NCI-H2171 treated with DMSO at 0.1 percent for 48 hours (cell line): ENCODE results near the gene CYP1B1.

Experiments used
- DNase-seq: peaks from one replicate; lab custom pipeline; 2025; lab: John Stamatoyannopoulos, UW

CYP1B1 gene

DNA sequence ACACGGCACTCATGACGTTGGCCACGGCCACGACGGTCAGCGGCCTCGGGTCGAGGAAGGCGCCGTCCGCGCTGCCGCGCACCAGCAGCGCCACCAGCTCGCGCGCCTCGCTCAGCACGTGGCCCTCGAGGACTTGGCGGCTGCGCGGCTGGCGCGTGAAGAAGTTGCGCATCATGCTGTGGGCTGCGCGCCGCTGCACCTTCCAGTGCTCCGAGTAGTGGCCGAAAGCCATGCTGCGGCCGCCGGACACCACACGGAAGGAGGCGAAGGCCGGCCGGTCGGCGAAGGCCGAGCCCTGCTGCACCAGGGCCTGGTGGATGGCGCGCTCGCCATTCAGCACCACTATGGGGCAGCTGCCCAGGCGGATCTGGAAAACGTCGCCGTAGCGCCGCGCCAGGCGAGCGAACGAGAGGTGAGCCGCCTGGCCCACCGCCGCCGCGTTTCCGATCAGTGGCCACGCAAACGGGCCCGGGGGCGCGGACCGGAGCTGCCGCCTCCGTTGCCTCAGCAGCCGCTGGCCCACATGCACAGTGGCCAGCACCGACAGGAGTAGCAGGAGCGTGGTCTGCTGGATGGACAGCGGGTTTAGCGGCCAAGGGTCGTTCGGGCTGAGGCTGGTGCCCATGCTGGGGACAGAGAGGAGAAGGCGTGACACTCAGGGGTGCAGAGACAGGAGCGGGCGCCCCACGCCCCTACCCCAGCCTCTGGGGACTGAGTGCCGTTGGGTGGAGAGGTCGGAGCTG is 1.0 kb downstream of the CYP1B1 start:
- no peak for DNase-seq

DNA sequence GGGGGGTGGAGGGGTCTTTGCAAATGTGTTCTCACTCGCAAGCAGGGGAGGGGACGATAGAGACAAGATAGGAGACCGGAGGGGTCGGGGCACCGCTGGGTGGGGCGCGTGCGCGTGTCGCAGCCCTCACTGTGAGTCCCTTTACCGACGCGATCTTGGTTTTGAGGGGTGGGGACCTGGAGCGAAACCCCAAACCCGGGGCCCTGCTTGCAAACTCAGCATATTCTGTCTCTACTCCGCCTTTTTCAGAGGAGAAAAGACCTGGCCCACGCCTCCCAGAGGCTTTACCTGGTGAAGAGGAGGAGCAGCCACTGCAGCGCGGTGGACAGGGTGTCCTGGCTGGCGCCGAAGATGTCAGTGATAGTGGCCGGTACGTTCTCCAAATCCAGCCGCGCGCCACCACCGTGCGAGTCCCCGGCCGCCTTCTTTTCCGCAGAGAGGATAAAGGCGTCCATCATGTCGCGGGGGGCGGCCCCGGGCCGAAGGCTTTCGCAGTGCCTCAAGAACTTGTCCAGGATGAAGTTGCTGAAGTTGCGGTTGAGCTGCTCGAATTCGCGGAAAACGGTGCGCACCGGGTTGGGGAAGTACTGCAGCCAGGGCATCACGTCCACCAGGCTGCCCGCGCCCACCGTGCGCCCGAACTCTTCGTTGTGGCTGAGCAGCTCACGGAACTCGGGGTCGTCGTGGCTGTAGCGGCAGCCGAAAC is 1.7 kb downstream of the CYP1B1 start:
- DNase-seq: no peak

DNA sequence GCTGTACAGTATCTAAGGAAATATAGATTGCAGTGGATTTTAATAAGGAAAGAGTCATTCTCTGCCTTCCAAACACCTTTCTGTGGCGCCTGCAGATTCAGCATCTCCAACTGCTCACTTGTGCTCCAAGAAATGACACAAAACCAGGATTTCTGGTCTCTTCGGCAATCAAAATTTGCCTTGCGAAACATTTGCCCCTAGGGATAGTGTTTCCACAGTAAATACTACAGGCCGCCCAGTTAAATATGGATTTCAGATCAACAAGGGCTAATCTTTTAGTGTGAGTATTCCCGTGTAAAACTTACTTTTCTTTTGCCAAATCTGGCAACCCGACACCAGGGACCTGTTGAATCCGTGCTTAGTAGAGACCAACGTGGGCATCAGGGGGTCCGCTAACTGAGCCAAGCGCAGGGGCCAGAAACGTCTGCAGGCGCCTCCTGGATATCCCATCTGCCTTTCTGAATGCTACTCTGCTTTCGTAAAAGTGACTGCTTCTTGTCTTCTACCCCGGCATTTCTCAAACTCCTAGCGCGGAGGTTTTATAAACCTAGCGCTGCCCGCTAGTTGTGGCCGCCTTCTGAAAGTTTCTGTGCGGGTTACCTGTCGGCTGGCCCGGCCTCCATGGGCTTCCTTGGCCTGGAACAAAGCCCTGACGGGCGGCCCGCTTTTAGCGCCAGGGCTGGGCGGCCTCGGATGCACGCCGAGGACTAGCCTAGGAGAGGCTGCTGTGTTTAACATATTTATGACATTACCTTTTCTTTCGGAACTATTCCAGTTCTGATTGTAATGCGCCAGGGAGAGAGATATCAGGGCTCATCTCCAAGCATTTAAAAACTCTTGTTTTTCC is 2.5 kb downstream of the CYP1B1 start:
- DNase-seq: no peak

DNA sequence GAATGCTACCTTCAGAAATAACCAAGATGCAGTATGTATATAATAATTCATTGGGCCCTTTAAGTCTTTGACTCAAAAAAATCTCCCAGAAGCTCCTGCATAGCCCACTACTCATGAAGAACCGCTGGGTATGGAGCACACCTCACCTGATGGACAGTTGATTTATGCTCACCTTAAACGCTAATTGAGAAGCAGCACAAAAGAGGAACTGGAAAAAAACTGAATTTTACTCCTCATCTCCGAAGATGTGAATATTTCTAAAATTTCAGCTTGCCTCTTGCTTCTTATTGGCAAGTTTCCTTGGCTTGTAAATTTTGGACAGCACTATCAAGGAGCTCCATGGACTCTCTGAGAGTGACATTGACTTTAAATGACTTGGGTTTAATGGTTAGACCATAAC is 5.5 kb downstream of the CYP1B1 start:
- DNase-seq: no peak

DNA sequence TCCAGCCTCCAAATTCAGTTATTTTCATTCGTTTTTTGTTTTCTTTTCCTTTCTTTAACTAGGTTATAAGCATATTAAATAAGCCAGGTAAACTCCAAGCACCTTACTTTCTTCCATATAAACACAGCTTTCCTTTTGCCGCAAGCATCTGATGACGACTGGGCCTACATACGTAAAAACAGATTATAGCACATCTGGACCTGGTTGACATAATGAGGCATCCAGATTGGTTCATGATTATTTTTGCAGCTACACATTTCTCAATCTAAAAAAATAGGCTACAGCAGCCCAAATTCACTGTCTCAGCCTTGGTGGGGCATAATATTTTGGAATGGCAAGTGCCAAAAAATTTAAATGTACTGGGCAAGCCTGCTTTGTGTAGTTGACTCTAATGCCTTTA is 7.7 kb downstream of the CYP1B1 start:
- DNase-seq: no peak

DNA sequence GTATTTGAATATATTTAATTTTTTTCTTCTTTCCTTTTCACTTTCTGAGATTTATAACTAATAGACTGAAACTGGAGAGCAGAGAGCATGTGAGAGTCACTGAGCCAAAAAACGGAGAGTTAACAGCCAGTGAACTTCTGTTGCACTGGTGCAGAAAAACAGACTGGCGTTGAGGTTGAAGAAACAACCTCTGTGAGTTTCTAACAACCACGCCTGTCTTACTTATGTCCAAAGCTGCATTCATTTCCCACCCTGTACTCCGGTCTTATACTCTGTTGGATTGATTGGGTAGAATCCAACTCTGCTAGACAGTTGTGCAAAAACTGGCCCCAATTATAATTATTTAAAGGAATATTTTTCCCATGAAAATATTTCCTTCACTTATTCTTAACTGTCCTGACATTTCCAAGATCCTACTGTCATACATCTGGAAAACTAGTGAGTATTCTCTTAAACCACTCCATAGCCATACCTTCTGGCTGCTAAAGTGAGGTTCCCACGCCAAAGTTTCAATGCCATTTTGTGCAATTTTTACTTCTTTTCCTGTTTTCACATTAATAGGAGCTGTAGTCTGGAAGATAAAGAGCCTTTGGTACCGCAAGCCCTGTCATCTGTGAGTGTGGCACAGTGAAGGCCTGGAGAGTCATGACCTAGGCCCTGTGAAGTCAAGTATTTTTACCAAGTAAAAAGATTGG is 9.4 kb downstream of the CYP1B1 start:
- no peak for DNase-seq

DNA sequence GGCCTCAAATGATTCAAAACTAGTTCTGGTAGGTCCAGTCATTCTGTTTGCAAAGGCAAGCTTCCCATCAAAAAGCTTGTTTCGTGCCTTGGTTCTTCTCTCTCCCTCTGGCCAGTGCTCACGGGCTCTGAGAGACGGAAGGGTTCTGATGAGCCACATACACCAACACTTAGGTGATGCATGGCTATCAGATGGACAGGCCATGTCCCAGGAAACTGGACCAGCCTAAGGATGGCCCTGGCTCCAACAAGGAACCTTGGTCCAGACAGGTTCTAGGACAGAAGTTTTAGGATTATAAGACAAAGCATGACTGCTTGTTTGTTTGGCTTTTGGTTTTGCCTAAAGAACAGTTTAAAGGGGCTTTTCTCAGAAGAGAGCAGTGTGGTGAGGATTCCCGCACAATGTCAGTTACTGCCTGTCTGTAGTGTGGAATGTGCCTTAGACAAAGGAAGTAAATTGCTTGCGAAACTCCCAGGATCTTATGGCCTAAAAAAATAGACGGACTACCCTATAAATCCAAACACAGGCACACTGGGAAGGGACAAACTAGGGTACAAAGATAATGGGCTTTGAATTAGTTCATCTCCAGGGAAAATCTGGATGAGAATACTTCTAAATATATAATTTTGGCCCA is 10.3 kb downstream of the CYP1B1 start:
- DNase-seq: no peak

DNA sequence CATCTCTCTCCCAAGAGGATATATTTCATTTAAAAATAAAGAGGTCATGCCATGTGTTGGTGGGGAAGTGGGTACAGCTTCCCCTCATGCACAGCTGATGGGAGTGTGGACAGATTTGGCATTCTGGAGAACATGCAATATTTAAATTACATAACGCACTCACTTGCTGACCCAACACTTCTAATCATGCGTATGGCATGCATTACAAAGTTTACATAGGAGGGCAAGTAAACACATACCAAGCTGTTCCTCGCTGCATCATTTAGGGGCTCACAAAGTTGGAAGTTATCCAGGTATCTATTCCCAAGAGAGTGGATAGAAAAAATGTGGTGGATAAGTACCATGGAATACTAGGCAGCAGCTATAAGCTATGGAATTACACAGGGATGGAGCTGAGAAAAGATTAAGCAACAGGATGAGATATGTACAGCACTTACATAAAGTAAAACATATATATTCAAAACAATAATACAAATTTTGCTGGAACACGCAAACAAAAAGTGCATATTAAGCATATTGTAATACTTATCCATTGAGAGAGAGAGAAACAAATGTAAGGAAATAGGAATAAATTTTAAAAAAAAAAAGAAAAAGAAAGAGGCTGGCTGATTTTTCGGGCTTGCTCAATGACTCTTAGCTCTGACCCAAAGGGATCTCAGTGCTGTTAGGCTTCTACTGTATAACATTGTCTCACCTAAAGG is 11.0 kb downstream of the CYP1B1 start:
- peak; percentile 78 for DNase-seq

DNA sequence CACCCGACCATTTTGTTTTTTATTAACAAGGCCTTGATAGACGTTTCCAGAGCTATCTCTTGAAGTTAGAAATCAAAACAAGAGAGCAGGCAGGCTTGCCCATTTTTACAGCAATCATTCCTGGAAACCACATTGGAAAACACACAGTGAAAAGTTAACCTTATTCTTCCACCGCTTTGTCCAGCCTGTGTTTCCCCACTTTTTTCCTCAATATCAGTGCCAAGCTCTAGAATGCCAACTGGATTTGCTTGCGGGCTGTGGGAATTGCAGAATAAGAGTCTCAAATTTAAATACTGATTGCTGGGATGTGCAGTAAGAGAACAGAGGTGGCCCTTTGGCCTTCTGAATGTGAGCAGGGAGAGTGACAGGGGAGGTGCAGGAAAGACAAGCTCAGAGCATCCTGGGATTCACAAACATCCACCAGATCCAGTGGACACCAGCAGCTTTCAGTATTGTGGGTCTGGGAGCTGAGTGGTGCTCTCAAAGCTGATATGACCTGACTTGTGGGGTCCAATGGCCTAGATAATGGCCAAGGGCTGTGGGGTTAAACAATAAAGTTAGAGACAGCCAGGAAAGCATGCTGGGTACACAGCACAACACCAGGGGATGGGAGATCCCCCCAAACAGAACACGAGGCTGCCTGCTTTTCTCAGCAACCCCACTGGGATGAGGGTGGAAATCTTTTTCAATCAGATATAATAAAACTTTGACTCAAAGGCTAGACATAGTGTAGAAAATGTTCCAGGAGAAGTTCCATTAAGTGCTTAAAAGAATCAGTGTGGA is 15.5 kb downstream of the CYP1B1 start:
- DNase-seq: no peak

DNA sequence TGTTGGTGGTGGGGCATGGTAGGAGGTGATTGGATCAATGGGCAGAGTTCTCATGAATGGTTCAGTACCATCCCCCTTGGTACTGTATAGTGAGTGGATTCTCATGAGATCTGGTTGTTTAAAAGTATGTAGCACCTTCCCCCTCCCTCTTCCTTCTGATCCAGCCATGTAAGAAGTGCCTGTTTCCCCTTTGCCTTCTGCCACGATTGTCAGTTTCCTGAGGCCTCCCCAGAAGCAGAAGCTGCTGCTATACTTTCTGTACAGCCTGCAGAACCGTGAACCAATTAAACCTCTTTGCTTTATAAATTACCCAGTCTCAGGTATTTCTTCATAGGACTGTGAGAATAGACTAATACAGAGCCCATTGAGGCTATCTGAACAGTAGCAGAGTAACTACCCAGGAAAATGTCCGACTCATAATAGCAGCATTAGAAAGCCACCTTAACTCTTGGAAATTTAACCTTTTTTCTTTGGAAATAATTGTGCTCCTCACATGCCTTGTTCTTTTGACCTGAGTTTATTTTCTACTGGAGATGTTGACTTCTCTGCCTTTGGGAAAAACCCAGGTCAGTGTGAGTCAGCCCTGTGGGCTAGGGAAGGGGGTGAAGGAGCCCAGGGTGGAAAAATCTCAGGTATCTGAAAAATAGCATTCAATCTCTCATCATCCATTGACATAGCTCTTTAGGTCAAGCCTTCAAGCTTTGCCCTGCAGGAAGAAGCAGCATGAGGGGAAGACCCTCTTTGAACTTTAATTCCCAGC is 18.1 kb downstream of the CYP1B1 start:
- DNase-seq: no peak

DNA sequence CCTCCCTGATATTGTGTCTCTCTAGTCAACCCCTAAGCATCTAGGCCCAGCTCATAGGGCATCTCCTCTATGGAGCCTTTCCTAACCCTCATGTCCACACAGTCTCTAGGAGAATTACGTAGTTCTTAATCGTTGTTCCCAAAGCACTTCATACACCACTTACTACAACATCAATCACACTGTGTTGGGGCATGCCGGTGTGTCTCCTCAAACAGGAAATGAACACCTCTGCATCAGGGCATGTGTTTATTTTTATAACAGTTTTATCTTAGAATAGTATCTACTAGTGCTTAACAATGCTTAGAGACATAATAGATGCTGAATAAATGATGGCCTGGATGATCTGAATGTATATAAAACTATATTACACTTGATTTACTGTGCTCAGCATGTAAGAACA is 19.7 kb downstream of the CYP1B1 start:
- no peak for DNase-seq

DNA sequence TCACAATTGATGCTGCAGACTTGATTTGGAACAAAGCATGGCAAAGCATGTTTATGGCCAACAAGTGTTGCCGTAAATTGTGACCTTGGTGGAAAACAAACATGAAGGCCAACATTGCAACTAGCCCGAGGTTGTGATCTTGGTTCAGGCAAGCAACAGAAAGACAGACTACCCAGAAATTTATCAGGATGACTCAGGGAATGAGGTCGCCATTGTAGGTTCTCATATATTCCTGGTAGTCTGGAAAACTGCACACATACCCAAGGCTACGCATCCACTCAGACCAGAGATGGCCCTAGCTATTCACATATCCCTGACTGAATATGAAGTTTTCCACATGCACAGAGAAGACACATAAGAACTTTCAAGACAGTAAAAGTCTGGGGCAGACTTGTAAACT is 30.1 kb downstream of the CYP1B1 start:
- DNase-seq: no peak

DNA sequence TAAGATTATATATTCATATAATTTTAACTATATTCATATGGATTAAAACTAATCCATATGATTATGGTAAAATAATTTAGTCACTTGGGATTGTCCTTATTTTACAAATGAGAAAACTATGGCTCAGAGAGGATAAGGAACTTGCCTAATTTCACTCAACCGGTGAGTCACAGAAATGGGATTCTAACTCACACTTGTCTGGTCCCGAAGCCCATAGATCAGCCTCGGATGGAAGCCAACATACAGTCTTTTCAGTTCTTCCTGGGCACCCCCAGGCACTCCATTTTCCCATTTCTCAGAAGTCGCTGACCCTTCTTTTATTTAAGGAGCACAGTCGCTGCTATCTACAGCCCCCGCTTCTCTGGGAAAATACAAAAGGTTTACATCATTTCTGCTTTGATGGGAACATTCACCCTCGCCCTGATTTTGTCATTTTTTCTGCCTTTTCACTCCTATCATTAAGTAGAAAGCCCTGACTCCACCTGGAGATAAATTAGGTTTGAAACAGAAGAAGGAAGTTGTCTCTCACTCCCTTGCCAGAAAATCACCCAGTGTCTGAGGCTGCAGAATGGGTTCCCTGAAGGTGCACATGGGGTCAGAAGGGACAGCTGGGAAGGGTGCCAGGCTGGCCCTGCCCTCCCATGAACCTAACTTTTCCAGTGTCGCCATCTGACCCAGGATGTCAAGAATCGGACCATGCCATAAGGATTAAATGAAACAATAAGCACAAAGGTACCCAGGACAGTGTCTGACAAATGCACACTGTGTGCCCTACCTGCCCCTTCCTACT is 36.6 kb downstream of the CYP1B1 start:
- DNase-seq: no peak

DNA sequence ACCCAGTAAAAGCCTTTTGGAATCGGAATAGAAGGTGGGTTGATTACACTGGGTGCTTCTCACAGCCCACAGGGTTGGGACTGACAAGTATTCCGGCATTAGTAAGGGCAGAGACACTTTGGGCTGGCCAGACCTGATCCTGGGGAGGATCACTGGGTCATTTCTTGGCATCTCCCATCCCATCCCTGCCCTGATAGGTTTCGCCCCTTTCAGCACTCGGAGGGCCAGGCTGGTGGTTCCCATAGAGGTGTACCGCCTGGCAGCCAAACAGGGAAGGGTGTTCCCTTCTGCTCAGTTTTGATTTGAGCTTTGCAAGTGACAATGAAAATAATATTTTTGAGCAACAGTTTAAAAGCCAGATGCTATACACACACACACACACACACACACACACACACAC is 37.3 kb downstream of the CYP1B1 start:
- no peak for DNase-seq

DNA sequence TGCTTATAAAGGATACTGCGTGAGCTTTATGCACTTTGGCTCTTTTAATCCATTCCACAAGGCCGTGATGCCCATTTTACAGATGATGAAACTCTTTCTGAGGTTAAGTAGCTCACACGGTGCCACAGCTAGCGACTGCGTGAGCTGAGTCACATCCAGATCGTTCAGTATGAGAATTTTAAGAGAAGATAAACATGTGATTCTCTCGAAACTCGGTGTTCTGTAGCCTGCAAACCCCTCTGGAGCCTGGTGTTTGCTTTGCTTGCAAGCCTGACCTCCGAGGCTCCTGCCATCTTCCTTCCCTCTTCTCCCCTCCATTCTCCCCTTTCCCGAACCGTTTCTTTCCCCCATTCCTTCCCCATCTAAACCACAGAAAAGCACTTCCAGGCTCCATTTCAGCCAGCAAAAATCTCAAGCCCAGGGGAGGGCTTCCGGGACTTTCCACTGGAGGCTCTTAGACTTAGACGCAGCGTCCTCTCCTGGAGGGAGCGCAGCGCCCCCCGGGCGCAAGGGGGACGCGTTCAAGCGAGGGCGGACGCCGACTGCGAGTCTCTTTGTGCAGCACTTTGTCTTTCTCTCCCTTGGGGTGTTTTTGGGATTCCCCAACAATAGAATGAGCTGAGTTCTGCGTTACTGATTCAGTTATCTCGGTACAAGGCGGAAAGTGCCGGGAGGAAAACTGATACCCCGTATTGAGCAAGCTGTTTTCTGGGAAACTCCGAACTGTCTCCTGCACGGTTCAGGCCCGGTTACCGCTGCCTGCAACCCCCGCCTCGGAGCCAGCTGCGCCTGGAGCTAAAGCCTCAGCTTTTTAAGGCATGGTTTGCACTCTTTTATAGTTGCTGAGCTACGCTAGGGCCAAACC is 38.0 kb downstream of the CYP1B1 start:
- DNase-seq: no peak

DNA sequence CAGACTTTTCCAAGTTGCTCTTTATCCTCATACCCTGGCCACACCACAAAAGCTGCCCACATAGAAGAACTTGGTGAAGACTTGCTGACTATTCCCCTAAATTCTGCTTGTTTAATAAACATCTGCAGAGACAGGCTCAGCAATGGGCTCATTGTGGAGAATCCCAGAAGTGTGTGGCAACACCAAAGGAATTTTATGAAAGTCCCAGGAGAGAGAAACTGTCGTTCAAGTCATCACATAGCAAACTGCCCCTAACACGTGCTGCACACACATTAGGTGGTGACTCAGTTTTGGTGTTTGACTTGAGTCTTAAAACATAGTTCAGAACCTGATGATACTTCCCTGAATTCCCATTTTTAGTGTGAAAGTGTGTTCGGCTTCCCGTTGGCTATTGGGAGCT is 38.6 kb downstream of the CYP1B1 start:
- no peak for DNase-seq

DNA sequence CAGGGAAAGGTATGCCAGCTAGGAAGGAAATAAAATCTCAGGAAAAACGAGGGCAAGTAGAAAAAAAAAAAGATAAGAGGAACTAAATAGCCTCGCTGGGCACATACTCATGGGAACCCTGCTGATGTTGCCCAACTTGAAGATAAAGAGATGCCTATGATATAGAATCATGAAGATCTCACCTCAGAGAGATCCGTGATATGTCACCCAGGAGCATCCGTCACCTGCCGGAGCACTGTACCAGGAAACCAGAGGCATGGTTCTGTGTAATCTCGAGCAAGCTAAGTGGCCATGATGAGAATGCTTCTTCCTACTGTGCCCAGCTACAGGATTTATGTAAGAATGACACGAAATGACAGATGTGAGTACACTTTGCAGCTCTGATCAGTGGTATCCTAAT is 40.0 kb downstream of the CYP1B1 start:
- DNase-seq: no peak

DNA sequence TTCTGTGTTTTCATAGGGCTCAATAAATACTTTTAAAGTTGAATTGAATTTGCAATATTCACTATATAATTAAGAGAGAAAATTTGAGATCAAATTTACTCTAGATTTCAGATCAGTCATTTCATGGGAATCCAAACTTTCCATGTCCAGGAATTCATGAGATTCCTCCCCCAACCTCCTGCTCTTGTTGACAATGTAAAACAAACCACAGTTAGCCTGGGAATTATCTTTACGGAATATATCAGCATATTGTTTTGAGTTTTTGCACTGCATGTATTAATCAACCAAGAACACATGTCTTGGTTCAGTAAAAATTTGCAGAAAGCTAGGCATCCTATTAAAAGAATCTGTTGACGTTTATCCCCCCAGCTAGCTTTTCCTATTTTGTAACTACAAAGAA is 42.3 kb downstream of the CYP1B1 start:
- no peak for DNase-seq
